GM12801 (cell line): Measurements from ENCODE around the gene INO80E.

ENCODE experiments used
- CTCF ChIP-seq: IDR thresholded peaks from one replicate; pipeline ENCODE4 v1.5.1; 2011; ENCODE audit warnings: control low read depth; ENCODE audit not compliant: insufficient read length; ENCODE audit errors: extremely low read depth

Gene INO80E

GRCh38 chr16:30030841-30031413, 34.9 kb downstream of the INO80E start, which contains the start of gene TLCD3B:
Gene TLCD3B, minus strand, starts transcription at chr16:30031271. Its CDS starts 744 bp downstream, at chr16:30030527.
- TF ChIP-seq CTCF = no peak

GRCh38 chr16:30031477-30031918, 35.5 kb downstream of the INO80E start:
- no peak for TF ChIP-seq CTCF

- no peak for TF ChIP-seq CTCF
Measured at GRCh38 chr16:30032083-30032819, 36.2 kb downstream of the INO80E start.

GRCh38 chr16:30033270-30033669, 37.2 kb downstream of the INO80E start:
- no peak for TF ChIP-seq CTCF

GRCh38 chr16:30040221-30040620, 44.2 kb downstream of the INO80E start:
- no peak for TF ChIP-seq CTCF

- no peak for TF ChIP-seq CTCF
Measured at GRCh38 chr16:30041841-30042240, 45.8 kb downstream of the INO80E start.

GRCh38 chr16:30046178-30046577, 50.1 kb downstream of the INO80E start:
- TF ChIP-seq CTCF = no peak
